IMR-90 (cell line): ENCODE data around the gene LEMD3. TPM values are rescaled to one million over a fixed set of nuclear protein-coding genes. Genes with fewer than 3 reads are reported as not detected.

ENCODE experiments used
- ATAC-seq: fragments of 200-7000 bp; cut with Tn5 transposase; 2 replicates; pipeline ENCODE4 v1.9.1; 2020; ENCODE audit warnings: low read depth, mild to moderate bottlenecking, moderate library complexity
- BruUV-seq: library from RNA; stranded (reverse); fragments of 400-500 nt; replicated peaks from 2 replicates; lab custom pipeline; 2021; lab: Mats Ljungman, UMichigan
- CTCF ChIA-PET: fragments of 300-600 bp; formaldehyde crosslinking; extraction: SDS; loops from one replicate; lab custom pipeline; 2021; ENCODE audit warnings: antibody characterized with exemption; lab: Yijun Ruan, JAX
- POLR2A ChIA-PET: fragments of 300-600 bp; sonication (Branson Sonifier 250); formaldehyde crosslinking; loops from one replicate; lab custom pipeline; 2022; ENCODE audit warnings: antibody characterized with exemption; ENCODE audit not compliant: unreplicated experiment; lab: Charles Lee
- DNase-seq: peaks from one replicate; pipeline ENCODE4 v3.0.0; 2013
- H2AFZ ChIP-seq: replicated peaks from 2 replicates; pipeline ENCODE3; 2013; ENCODE audit warnings: low read length, mild to moderate bottlenecking; ENCODE audit not compliant: poor library complexity
- H2AK5ac ChIP-seq: 2 replicates; pipeline ENCODE4 v1.6.1; 2013; ENCODE audit warnings: low read depth, low read length, inconsistent platforms
- H2AK9ac ChIP-seq: replicated peaks from 2 replicates; pipeline ENCODE3; 2013; ENCODE audit warnings: mild to moderate bottlenecking, low read depth, low read length, moderate library complexity; ENCODE audit not compliant: poor library complexity
- H2BK120ac ChIP-seq: 2 replicates; pipeline ENCODE4 v1.6.1; 2013; ENCODE audit warnings: low read depth, low read length, inconsistent platforms
- H2BK15ac ChIP-seq: 3 replicates; pipeline ENCODE4 v1.6.1; 2013; ENCODE audit warnings: low read depth, low read length, inconsistent platforms
- H2BK20ac ChIP-seq: 2 replicates; pipeline ENCODE4 v1.6.1; 2013; ENCODE audit warnings: low read depth, mild to moderate bottlenecking, inconsistent platforms, low read length, moderate library complexity
- H2BK5ac ChIP-seq: 2 replicates; pipeline ENCODE4 v1.6.1; 2013; ENCODE audit warnings: mild to moderate bottlenecking, low read depth, low read length, inconsistent platforms; ENCODE audit not compliant: poor library complexity, severe bottlenecking
- H3K14ac ChIP-seq: replicated peaks from 2 replicates; pipeline ENCODE4 v1.6.1; 2013; ENCODE audit warnings: low read depth, low read length, inconsistent platforms
- H3K18ac ChIP-seq: 2 replicates; pipeline ENCODE4 v1.6.1; 2013; ENCODE audit warnings: low read depth, low read length, control low read depth
- H3K23ac ChIP-seq: 2 replicates; pipeline ENCODE4 v1.6.1; 2013; ENCODE audit warnings: low read depth, low read length, inconsistent platforms
- H3K27ac ChIP-seq: 2 replicates; pipeline ENCODE4 v1.5.1; 2013; ENCODE audit warnings: mild to moderate bottlenecking, control low read depth, low read length; ENCODE audit not compliant: insufficient read depth
- H3K27me3 ChIP-seq: 2 replicates; pipeline ENCODE4 v1.6.1; 2013; ENCODE audit warnings: low read length; ENCODE audit not compliant: control insufficient read depth, insufficient read depth
- H3K36me3 ChIP-seq: 2 replicates; pipeline ENCODE4 v1.6.1; 2013; ENCODE audit warnings: low read length, mixed read lengths; ENCODE audit not compliant: control insufficient read depth, insufficient read depth
- H3K4ac ChIP-seq: 2 replicates; pipeline ENCODE4 v1.6.1; 2013; ENCODE audit warnings: low read depth, low read length, inconsistent platforms
- H3K4me1 ChIP-seq: 2 replicates; pipeline ENCODE4 v1.6.1; 2013; ENCODE audit warnings: low read length, mixed read lengths; ENCODE audit not compliant: control insufficient read depth, insufficient read depth
- H3K4me2 ChIP-seq: 2 replicates; pipeline ENCODE4 v1.6.1; 2013; ENCODE audit warnings: low read depth, mild to moderate bottlenecking, control low read depth, low read length, moderate library complexity
- H3K4me3 ChIP-seq: 2 replicates; pipeline ENCODE4 v1.5.1; 2013; ENCODE audit warnings: low read depth, mild to moderate bottlenecking, control low read depth, low read length, moderate library complexity; ENCODE audit not compliant: insufficient read depth
- H3K56ac ChIP-seq: 2 replicates; pipeline ENCODE4 v1.6.1; 2013; ENCODE audit warnings: low read length, inconsistent platforms; ENCODE audit not compliant: insufficient read depth; ENCODE audit errors: extremely low read depth
- H3K79me1 ChIP-seq, 2 experiments: 2 replicates each; pipeline ENCODE4 v1.6.1; 2013; ENCODE audit warnings: low read length in 2 of 2, inconsistent platforms in 1 of 2, low read depth in 1 of 2
- H3K9ac ChIP-seq: 2 replicates; pipeline ENCODE4 v1.6.1; 2013; ENCODE audit warnings: low read depth, low read length, control low read depth
- H3K9me1 ChIP-seq: 2 replicates; pipeline ENCODE4 v1.6.1; 2013; ENCODE audit warnings: low read length, inconsistent platforms; ENCODE audit not compliant: insufficient read depth
- H3K9me3 ChIP-seq: 2 replicates; pipeline ENCODE4 v1.6.1; 2013; ENCODE audit warnings: low read length; ENCODE audit not compliant: control insufficient read depth, insufficient read depth
- H4K20me1 ChIP-seq: 2 replicates; pipeline ENCODE4 v1.6.1; 2013; ENCODE audit warnings: low read length, inconsistent platforms; ENCODE audit not compliant: insufficient read depth
- H4K5ac ChIP-seq: 2 replicates; pipeline ENCODE4 v1.6.1; 2013; ENCODE audit warnings: mild to moderate bottlenecking, low read depth, low read length, control low read depth
- H4K8ac ChIP-seq, 2 experiments: 2 replicates each; pipeline ENCODE4 v1.6.1; 2013; ENCODE audit warnings: low read depth in 2 of 2, low read length in 2 of 2, control low read depth in 1 of 2, inconsistent platforms in 1 of 2
- H4K91ac ChIP-seq: 2 replicates; pipeline ENCODE4 v1.6.1; 2013; ENCODE audit warnings: low read depth, low read length, inconsistent platforms; ENCODE audit not compliant: insufficient read depth
- BHLHE40 ChIP-seq: fragments of 150-350 bp; IDR thresholded peaks from 2 replicates; pipeline ENCODE4 v1.6.1; 2016; ENCODE audit warnings: mild to moderate bottlenecking, low read depth, low read length
- CHD1 ChIP-seq: IDR thresholded peaks from 2 replicates; pipeline ENCODE4 v1.6.1; 2012; ENCODE audit warnings: low read depth, low read length, improper control_type of control experiment
- CTCF ChIP-seq: conservative IDR thresholded peaks from 2 replicates; pipeline ENCODE4 v1.5.1; 2012; ENCODE audit warnings: mild to moderate bottlenecking, low read depth, low read length, improper control_type of control experiment
- MAFK ChIP-seq: IDR thresholded peaks from 2 replicates; pipeline ENCODE4 v1.6.1; 2012; ENCODE audit warnings: low read depth, low read length, improper control_type of control experiment
- MAZ ChIP-seq: IDR thresholded peaks from 2 replicates; pipeline ENCODE4 v1.6.1; 2012; ENCODE audit warnings: low read depth, mild to moderate bottlenecking, low read length, improper control_type of control experiment, moderate library complexity, borderline replicate concordance
- POLR2A ChIP-seq: IDR thresholded peaks from 2 replicates; pipeline ENCODE4 v1.6.1; 2012; ENCODE audit warnings: mild to moderate bottlenecking, low read depth, low read length
- RCOR1 ChIP-seq: IDR thresholded peaks from 2 replicates; pipeline ENCODE4 v1.6.1; 2012; ENCODE audit warnings: mild to moderate bottlenecking, low read length, improper control_type of control experiment; ENCODE audit not compliant: insufficient replicate concordance
- RFX5 ChIP-seq: IDR thresholded peaks from 2 replicates; pipeline ENCODE4 v1.8.0; 2012; ENCODE audit warnings: low read depth, mild to moderate bottlenecking, low read length, moderate library complexity
- SMC3 ChIP-seq: fragments of 150-350 bp; IDR thresholded peaks from 2 replicates; pipeline ENCODE4 v1.6.1; 2016; ENCODE audit warnings: low read depth, mild to moderate bottlenecking, antibody characterized with exemption, low read length, moderate library complexity
- WGBS, 2 experiments: methylation state at CpG; one replicate each; pipeline versions ENCODE4 v1.1.5 to v1.1.7; 2013; ENCODE audit warnings: missing lambda C conversion rate in 2 of 2; ENCODE audit not compliant: insufficient read length in 1 of 2; ENCODE audit errors: extremely low coverage in 2 of 2; 5-methylcytosine and 5-hydroxymethylcytosine counted together
- dilution Hi-C: fragments of 300-500 bp; cut with HindIII; formaldehyde crosslinking; loops from one replicate; pipeline ENCODE4 v1.14.3; 2018; ENCODE audit warnings: low sequenced_read_pairs; ENCODE audit not compliant: unreplicated experiment
- in situ Hi-C: fragments of 300-500 bp; cut with MboI; formaldehyde crosslinking; loops from 3 replicates; pipeline ENCODE4 v1.14.3; 2019; ENCODE audit warnings: low sequenced_read_pairs, inconsistent platforms, mixed read lengths
- intact Hi-C: fragments of 100-400 bp; cut with micrococcal nuclease; formaldehyde crosslinking; loops from 2 replicates; pipeline ENCODE4 v1.10.0; 2022
- polyA plus RNA-seq, 3 experiments: library from polyadenylated mRNA; depleted of rRNA; stranded (reverse); fragments of >200 nt; gene quantifications; 2 replicates each; pipeline ENCODE4 v1.2.3, GENCODE V29; 2012; ENCODE audit warnings: low replicate concordance in 1 of 3
- total RNA-seq: library from RNA; depleted of rRNA; stranded (reverse); fragments of >200 nt; gene quantifications from 2 replicates; pipeline ENCODE4 v1.2.3, GENCODE V29; 2012
- TF ChIP-seq, protein P1 (sequence below): fragments of 150-350 bp; IDR thresholded peaks from 2 replicates; pipeline ENCODE4 v1.6.1; 2016; ENCODE audit warnings: low read depth, mild to moderate bottlenecking, low read length, moderate library complexity, borderline replicate concordance

LEMD3 gene
- total and polyA plus RNA-seq, 2 of the 4 experiments (the other 2 are of a cell fraction), result 5.5 to 9.9 TPM

DNA sequence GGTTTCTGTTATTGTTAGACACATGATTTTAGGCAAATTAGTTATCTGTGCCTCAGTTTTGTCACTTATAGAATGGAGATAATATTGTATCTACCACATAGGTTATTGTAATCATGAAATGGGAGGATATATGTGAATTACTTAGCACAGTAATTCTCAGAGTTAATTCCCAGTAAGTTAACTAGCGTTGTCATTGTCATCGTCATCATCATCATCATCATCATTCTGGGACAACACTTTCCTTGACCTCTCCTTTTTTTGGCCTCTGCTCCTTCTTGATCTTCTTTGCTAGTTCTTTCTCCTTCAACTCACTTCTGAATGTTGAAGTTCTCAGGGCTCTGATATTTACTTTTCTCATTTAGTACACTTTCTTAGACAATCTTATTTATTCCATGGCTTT, 122.9 kb downstream of the LEMD3 start:
- H3K9me3 ChIP-seq, result no peaks in the 10 kb centered on the region
- dilution Hi-C loops (no loop called here), intact Hi-C loops (no loop called here), in situ Hi-C loops (loop anchor here (25.0 kb wide), 1 partner anchor 1120 kb away; no protein-coding TSS in a partner anchor)
- peaks cover 71% of the 10 kb centered on the region for H4K20me1 ChIP-seq
- ChIA-PET POLR2A (no interaction called here), CTCF (no interaction called here)
- no peak overlapping the region for H3K18ac ChIP-seq
- H3K14ac ChIP-seq, result no peak overlapping the region
- no TSS peak for BruUV-seq
- H3K27me3 ChIP-seq, result no peaks in the 10 kb centered on the region
- H3K9me1 ChIP-seq, result peaks cover 7% of the 10 kb centered on the region
- H4K91ac ChIP-seq, result no peak overlapping the region
- no peak overlapping the region for H2AK9ac ChIP-seq
- peaks cover 13 to 65% of the 10 kb centered on the region in 2 experiments; a peak in 3 of 4 replicates for H3K79me1 ChIP-seq
- no peak overlapping the region for H2BK15ac ChIP-seq
- H3K27ac ChIP-seq, result no peak overlapping the region
- H3K36me3 ChIP-seq, result no peaks in the 10 kb centered on the region; the same call in 1 of the 2 replicates
- H3K23ac ChIP-seq, result no peak overlapping the region
- no peak for TF ChIP-seq RFX5
- TF ChIP-seq POLR2A, result no peak
- no peak for TF ChIP-seq SMC3
- TF ChIP-seq CTCF, result no peak
- no peak for TF ChIP-seq MAFK
- TF ChIP-seq CHD1, result no peak
- TF ChIP-seq RCOR1, result no peak
- no peak for TF ChIP-seq BHLHE40
- no peak for TF ChIP-seq MAZ
- TF ChIP-seq, protein P1, sequence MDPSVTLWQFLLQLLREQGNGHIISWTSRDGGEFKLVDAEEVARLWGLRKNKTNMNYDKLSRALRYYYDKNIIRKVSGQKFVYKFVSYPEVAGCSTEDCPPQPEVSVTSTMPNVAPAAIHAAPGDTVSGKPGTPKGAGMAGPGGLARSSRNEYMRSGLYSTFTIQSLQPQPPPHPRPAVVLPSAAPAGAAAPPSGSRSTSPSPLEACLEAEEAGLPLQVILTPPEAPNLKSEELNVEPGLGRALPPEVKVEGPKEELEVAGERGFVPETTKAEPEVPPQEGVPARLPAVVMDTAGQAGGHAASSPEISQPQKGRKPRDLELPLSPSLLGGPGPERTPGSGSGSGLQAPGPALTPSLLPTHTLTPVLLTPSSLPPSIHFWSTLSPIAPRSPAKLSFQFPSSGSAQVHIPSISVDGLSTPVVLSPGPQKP, result no peak
- no peak overlapping the region for H4K8ac ChIP-seq
- ATAC-seq, result no peak
- DNase-seq, result no peak
- no peaks in the 10 kb centered on the region for H3K4me1 ChIP-seq
- no peak overlapping the region for H2BK120ac ChIP-seq
- no peak overlapping the region for H2AFZ ChIP-seq
- H4K5ac ChIP-seq, result no peak overlapping the region
- no peak overlapping the region for H2AK5ac ChIP-seq
- H3K56ac ChIP-seq, result no peak overlapping the region
- no peak overlapping the region for H3K9ac ChIP-seq
- no peak overlapping the region for H3K4me3 ChIP-seq
- no peak overlapping the region for H3K4ac ChIP-seq
- H2BK20ac ChIP-seq, result no peak overlapping the region
- no peak overlapping the region for H2BK5ac ChIP-seq
- no peak overlapping the region for H3K4me2 ChIP-seq
- 100% methylated on average over 1 of the region's 2 CpGs; no CpG with 5 or more reads in 1 of the 2 experiments for WGBS, 2 experiments
